Fibroblast of lung (primary cell): ENCODE data around the gene CCL11. TPM values are rescaled to one million over a fixed set of nuclear protein-coding genes. Genes with fewer than 3 reads are reported as not detected.

Source experiments
- DNase-seq, 2 donors: peaks; one replicate each; pipeline versions ENCODE4 v3.0.0 to v3.0.0-alpha.2; 2010; ENCODE audit warnings: low read depth in 2 of 2
- H2AFZ ChIP-seq: 2 replicates; pipeline ENCODE4 v1.5.1; 2012; ENCODE audit warnings: low read length, control low read depth, inconsistent platforms
- H3K27ac ChIP-seq: 2 replicates; pipeline ENCODE4 v1.5.1; 2011; ENCODE audit warnings: low read length, control low read depth; ENCODE audit not compliant: insufficient read depth
- H3K27me3 ChIP-seq: 2 replicates; pipeline ENCODE4 v1.5.1; 2011; ENCODE audit warnings: mild to moderate bottlenecking, low read length; ENCODE audit not compliant: control insufficient read depth, insufficient read depth
- H3K36me3 ChIP-seq: 2 replicates; pipeline ENCODE4 v1.5.1; 2011; ENCODE audit warnings: low read length; ENCODE audit not compliant: control insufficient read depth, insufficient read depth
- H3K4me1 ChIP-seq: 2 replicates; pipeline ENCODE4 v1.5.1; 2011; ENCODE audit warnings: low read length; ENCODE audit not compliant: control insufficient read depth, insufficient read depth; ENCODE audit errors: extremely low read depth
- H3K4me2 ChIP-seq: 2 replicates; pipeline ENCODE4 v1.5.1; 2011; ENCODE audit warnings: low read length, control low read depth; ENCODE audit not compliant: insufficient read depth; ENCODE audit errors: extremely low read depth
- H3K4me3 ChIP-seq, 4 experiments: fragments of 200-600 bp in 1 of 4; sonication (generic) in 1 of 4; replicated peaks in 1 of 4; 2 replicates each; pipeline ENCODE4 v1.5.1; 2011 to 2016; ENCODE audit warnings: low read length in 4 of 4, low read depth in 3 of 4, mild to moderate bottlenecking in 3 of 4, control low read depth in 2 of 4, inconsistent platforms in 1 of 4, mixed read lengths in 1 of 4; ENCODE audit not compliant: insufficient read depth in 1 of 4; ENCODE audit errors: control extremely low read depth in 1 of 4
- H3K79me2 ChIP-seq: 2 replicates; pipeline ENCODE4 v1.5.1; 2012; ENCODE audit warnings: mild to moderate bottlenecking, low read length, inconsistent platforms; ENCODE audit not compliant: control insufficient read depth, insufficient read depth
- H3K9ac ChIP-seq: 2 replicates; pipeline ENCODE4 v1.5.1; 2011; ENCODE audit warnings: mild to moderate bottlenecking, low read length, control low read depth; ENCODE audit not compliant: insufficient read depth
- H3K9me3 ChIP-seq: 2 replicates; pipeline ENCODE4 v1.5.1; 2012; ENCODE audit warnings: low read depth, low read length; ENCODE audit not compliant: control insufficient read depth, insufficient read depth
- H4K20me1 ChIP-seq: 2 replicates; pipeline ENCODE4 v1.5.1; 2011; ENCODE audit warnings: low read length; ENCODE audit not compliant: control insufficient read depth, insufficient read depth; ENCODE audit errors: extremely low read depth
- CTCF ChIP-seq, 2 donors: IDR thresholded peaks in 1 of 2; conservative IDR thresholded peaks in 1 of 2; 1 replicate in 1 of 2; 2 replicates in 1 of 2; pipeline ENCODE4 v1.5.1; 2011 to 2012; ENCODE audit warnings: low read length in 2 of 2, control low read depth in 1 of 2, inconsistent platforms in 1 of 2, low read depth in 1 of 2, mild to moderate bottlenecking in 1 of 2
- EZH2 ChIP-seq: IDR thresholded peaks from 2 replicates; pipeline ENCODE4 v1.5.1; 2012; ENCODE audit warnings: low read length, control low read depth, mild to moderate bottlenecking; ENCODE audit errors: missing control alignments
- polyA plus RNA-seq, 2 donors: library from polyadenylated mRNA; depleted of rRNA in 1 of 2; stranded (reverse) in 1 of 2; unstranded in 1 of 2; fragments of >200 nt; gene quantifications; 2 replicates each; pipeline ENCODE4 v1.2.1, GENCODE V29; 2011 to 2012; ENCODE audit warnings: missing spikeins in 1 of 2
- total RNA-seq: library from RNA; depleted of rRNA; stranded (reverse); fragments of >200 nt; gene quantifications from 2 replicates; pipeline ENCODE4 v1.2.1, GENCODE V29; 2014

The CCL11 gene
- total and polyA plus RNA-seq, 2 donors (not counting 1 experiment from before 2014, with no cell fraction given) = 0.91 TPM; not detected in 1

DNA sequence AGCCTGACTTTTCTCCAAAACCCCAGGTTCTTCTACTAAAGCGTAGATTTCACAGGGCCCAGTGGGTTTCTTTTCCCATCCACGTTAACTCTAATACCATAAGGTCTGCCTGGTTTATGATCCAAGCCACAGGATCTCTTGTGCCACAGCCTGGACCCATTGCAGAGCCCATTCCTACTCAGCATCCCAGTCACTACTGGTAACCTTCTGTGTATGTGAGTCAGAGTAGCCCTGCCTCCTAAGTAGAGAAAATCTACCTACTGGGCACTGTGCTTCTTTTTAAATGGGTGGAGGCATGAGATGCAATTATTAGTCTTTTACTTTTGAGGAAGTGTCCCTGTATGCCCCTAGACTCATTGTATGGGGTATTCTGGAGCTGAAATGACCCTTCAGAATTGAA, 13.5 kb downstream of the CCL11 start:
- Histone ChIP-seq H3K9me3 (no peaks in the 10 kb centered on the region), H3K9ac (no peak overlapping the region), H3K4me3 (no peak overlapping the region), H3K27ac (no peak overlapping the region), H2AFZ (no peak overlapping the region), H3K4me1 (peaks cover 4% of the 10 kb centered on the region), H3K4me2 (no peak overlapping the region), H3K79me2 (no peaks in the 10 kb centered on the region), H4K20me1 (no peaks in the 10 kb centered on the region), H3K27me3 (no peaks in the 10 kb centered on the region), H3K36me3 (no peaks in the 10 kb centered on the region)
- TF ChIP-seq EZH2 (no peak), CTCF (conservative IDR thresholded peaks at IDR 0.05 in 1 of 2, IDR thresholded peaks at IDR 0.05 in 1 of 2; ENCODE audit: low read depth in 1 of 2, low read length in 2 of 2) (no peak)
- DNase-seq = peak in 1 of 2 donors; percentile 21

GRCh38 chr17:34299956-34300577, 14.5 kb downstream of the CCL11 start:
- H3K27me3 ChIP-seq = no peaks in the 10 kb centered on the region
- peak overlapping the region; percentile 34 for H3K4me2 ChIP-seq
- H2AFZ ChIP-seq = no peak overlapping the region
- no peaks in the 10 kb centered on the region for H3K9me3 ChIP-seq
- no peak overlapping the region for H3K4me3 ChIP-seq
- H4K20me1 ChIP-seq = no peaks in the 10 kb centered on the region
- DNase-seq = peak; percentile 28 to 89
- H3K9ac ChIP-seq = no peak overlapping the region
- H3K4me1 ChIP-seq = peaks cover 4% of the 10 kb centered on the region
- no peaks in the 10 kb centered on the region for H3K79me2 ChIP-seq
- H3K27ac ChIP-seq = peak overlapping the region; percentile 32
- no peaks in the 10 kb centered on the region for H3K36me3 ChIP-seq
- TF ChIP-seq CTCF (conservative IDR thresholded peaks at IDR 0.05 in 1 of 2, IDR thresholded peaks at IDR 0.05 in 1 of 2; ENCODE audit: low read depth in 1 of 2, low read length in 2 of 2) (no peak), EZH2 (no peak)

DNA sequence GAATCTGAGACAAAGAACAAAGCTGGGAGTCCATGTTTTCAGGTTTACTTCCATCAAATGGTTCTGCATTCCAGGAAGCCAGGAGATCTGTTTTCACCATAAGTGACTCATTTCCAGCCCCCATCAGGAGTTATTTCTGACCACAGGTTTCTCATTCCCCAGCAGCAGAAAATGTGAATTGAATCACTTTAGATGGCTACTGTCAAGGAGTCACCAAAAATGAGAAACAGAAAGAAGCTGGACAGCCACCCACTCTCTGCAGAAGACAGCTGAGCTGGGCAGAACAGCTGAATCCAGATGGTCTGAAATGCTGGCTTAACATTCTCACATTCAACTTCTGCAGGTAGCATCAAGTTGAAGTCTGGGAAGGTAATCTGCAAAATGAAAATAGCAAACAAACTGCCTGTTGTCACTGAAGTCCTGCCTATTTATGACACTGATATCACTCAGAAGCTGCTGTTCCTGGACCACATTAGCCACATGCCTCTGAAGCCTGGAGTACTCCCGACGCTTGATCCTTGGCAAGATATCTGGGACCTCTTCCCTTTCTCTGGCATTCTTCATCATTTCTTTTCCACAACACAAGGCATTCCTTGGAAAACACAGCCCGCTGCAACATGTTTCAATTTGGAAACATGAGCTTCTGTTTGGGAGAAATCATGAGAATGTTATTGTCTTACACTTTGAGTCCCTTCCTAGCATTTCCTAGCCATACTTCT, 15.3 kb downstream of the CCL11 start:
- peaks cover 4% of the 10 kb centered on the region for H3K4me1 ChIP-seq
- DNase-seq = peak in 1 of 2 donors; percentile 93

More for the DNA sequence above, 15.3 kb downstream of the CCL11 start:
- Histone ChIP-seq H3K4me2 (peak overlapping the region; percentile 36), H3K9ac (no peak overlapping the region), H3K9me3 (no peaks in the 10 kb centered on the region), H3K27me3 (no peaks in the 10 kb centered on the region), H3K36me3 (no peaks in the 10 kb centered on the region), H3K27ac (peak overlapping the region; percentile 32), H4K20me1 (no peaks in the 10 kb centered on the region), H3K79me2 (no peaks in the 10 kb centered on the region), H2AFZ (no peak overlapping the region), H3K4me3 (no peak overlapping the region)
- TF ChIP-seq EZH2 = no peak
- TF ChIP-seq CTCF (conservative IDR thresholded peaks at IDR 0.05 in 1 of 2, IDR thresholded peaks at IDR 0.05 in 1 of 2; ENCODE audit: low read depth in 1 of 2, low read length in 2 of 2) = no peak
